OCI-LY3 (cell line): ENCODE measurements around the gene AGPAT3.

Experiments used
- H2AFZ ChIP-seq: fragments of 200-600, 300-600 bp; shearing (Covaris generic); 2 replicates; pipeline ENCODE4 v1.6.0; 2014; ENCODE audit warnings: antibody characterized with exemption, low read depth, low read length
- H3K27ac ChIP-seq: fragments of 200-600, 300-600 bp; sonication (generic); 2 replicates; pipeline ENCODE4 v1.5.1; 2014; ENCODE audit warnings: mild to moderate bottlenecking, low read length, moderate library complexity, mixed read lengths
- H3K27me3 ChIP-seq: fragments of 200-600, 300-600 bp; sonication (generic); 2 replicates; pipeline ENCODE4 v1.6.1; 2014; ENCODE audit warnings: low read depth, low read length, mixed read lengths
- H3K36me3 ChIP-seq: fragments of 200-600, 300-600 bp; sonication (generic); replicated peaks from 2 replicates; pipeline ENCODE3; 2014; ENCODE audit warnings: low read depth, low read length, mixed read lengths
- H3K4me1 ChIP-seq: fragments of 300-600, 200-600 bp; sonication (generic); 2 replicates; pipeline ENCODE4 v1.6.1; 2014; ENCODE audit warnings: low read length, mixed read lengths
- H3K4me2 ChIP-seq: fragments of 200-600, 300-600 bp; sonication (generic); 2 replicates; pipeline ENCODE4 v1.6.1; 2014; ENCODE audit warnings: low read length, mixed read lengths
- H3K4me3 ChIP-seq: fragments of 300-600, 200-600 bp; sonication (generic); 2 replicates; pipeline ENCODE4 v1.5.1; 2014; ENCODE audit warnings: antibody characterized with exemption, mild to moderate bottlenecking, low read length, moderate library complexity
- H3K79me2 ChIP-seq: fragments of 300-600, 200-600 bp; shearing (Covaris generic); 2 replicates; pipeline ENCODE4 v1.6.1; 2014; ENCODE audit warnings: mild to moderate bottlenecking, low read length, mixed read lengths
- H3K9ac ChIP-seq: fragments of 300-600, 200-600 bp; shearing (Covaris generic); 2 replicates; pipeline ENCODE4 v1.6.0; 2014; ENCODE audit warnings: mild to moderate bottlenecking, low read length, moderate library complexity
- H3K9me3 ChIP-seq: fragments of 200-600, 300-600 bp; shearing (Covaris generic); 2 replicates; pipeline ENCODE4 v1.6.1; 2014; ENCODE audit warnings: low read length, mixed read lengths; ENCODE audit not compliant: insufficient read depth
- H4K20me1 ChIP-seq: fragments of 200-600, 300-600 bp; sonication (generic); 2 replicates; pipeline ENCODE4 v1.6.1; 2016; ENCODE audit warnings: low read length, mixed read lengths; ENCODE audit not compliant: insufficient read depth
- EZH2phosphoT487 ChIP-seq: fragments of 200-600 bp; shearing (Covaris generic); IDR thresholded peaks from 2 replicates; pipeline ENCODE4 v1.6.1; 2018; ENCODE audit warnings: antibody characterized with exemption, mixed run types, low read depth
- TF ChIP-seq, protein P1 (sequence below): fragments of 200-600, 300-600 bp; sonication (generic); IDR thresholded peaks from 2 replicates; pipeline ENCODE4 v1.5.1; 2014; ENCODE audit warnings: antibody characterized with exemption, low read length, low read depth

The AGPAT3 gene

DNA sequence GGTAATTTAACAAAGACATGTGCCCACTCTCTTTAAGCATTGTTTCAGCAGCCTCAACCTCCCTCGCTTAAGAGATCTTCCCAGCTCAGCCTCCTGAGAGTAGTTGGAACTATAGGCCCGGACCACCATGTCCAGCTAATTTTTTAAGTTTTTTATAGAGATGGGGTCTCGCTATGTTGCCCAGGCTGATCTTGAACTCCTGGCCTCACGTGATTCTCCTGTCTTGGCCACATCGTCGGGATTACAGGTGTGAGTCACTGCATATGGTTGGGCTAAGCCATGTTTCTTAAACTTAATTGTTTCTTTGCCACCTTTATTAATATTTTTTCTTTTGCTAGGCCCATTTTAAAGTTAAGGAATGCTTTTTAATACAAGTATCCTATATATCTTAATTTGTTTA lies 18.6 kb upstream of the AGPAT3 start:
- no peak for TF ChIP-seq EZH2phosphoT487
- TF ChIP-seq, protein P1, sequence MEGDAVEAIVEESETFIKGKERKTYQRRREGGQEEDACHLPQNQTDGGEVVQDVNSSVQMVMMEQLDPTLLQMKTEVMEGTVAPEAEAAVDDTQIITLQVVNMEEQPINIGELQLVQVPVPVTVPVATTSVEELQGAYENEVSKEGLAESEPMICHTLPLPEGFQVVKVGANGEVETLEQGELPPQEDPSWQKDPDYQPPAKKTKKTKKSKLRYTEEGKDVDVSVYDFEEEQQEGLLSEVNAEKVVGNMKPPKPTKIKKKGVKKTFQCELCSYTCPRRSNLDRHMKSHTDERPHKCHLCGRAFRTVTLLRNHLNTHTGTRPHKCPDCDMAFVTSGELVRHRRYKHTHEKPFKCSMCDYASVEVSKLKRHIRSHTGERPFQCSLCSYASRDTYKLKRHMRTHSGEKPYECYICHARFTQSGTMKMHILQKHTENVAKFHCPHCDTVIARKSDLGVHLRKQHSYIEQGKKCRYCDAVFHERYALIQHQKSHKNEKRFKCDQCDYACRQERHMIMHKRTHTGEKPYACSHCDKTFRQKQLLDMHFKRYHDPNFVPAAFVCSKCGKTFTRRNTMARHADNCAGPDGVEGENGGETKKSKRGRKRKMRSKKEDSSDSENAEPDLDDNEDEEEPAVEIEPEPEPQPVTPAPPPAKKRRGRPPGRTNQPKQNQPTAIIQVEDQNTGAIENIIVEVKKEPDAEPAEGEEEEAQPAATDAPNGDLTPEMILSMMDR = no peak
- H3K36me3 ChIP-seq = no peaks in the 10 kb centered on the region

DNA sequence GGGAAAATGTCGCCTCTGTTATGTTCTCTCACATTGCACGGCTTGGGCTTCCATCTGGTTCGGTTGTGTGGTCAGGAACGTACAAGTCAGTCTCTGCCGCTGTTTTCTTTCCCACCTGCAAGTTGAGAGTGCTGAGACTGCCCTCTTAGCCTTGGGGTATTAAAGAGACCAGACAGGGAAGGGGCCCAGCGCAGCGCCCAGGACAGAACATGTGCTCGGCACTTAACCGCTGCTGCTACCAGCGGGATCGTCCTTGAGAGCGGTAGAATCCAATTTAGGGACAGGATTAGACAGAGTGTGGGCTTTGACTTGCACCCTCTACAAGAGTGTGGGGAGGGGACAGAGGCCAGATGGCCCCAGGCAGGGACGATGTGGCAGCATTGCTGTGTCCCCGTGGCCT lies 17.7 kb upstream of the AGPAT3 start:
- no peaks in the 10 kb centered on the region for H3K36me3 ChIP-seq

More for the DNA sequence above, 18.6 kb upstream of the AGPAT3 start:
- H3K79me2 ChIP-seq = no peaks in the 10 kb centered on the region
- no peaks in the 10 kb centered on the region for H4K20me1 ChIP-seq
- no peak overlapping the region for H2AFZ ChIP-seq
- H3K4me1 ChIP-seq = peaks cover 16% of the 10 kb centered on the region
- no peak overlapping the region for H3K4me3 ChIP-seq
- H3K27me3 ChIP-seq = no peaks in the 10 kb centered on the region
- no peak overlapping the region for H3K27ac ChIP-seq
- no peak overlapping the region for H3K9ac ChIP-seq
- peaks cover 8% of the 10 kb centered on the region; the same call in 1 of the 2 replicates for H3K9me3 ChIP-seq
- H3K4me2 ChIP-seq = no peak overlapping the region

DNA sequence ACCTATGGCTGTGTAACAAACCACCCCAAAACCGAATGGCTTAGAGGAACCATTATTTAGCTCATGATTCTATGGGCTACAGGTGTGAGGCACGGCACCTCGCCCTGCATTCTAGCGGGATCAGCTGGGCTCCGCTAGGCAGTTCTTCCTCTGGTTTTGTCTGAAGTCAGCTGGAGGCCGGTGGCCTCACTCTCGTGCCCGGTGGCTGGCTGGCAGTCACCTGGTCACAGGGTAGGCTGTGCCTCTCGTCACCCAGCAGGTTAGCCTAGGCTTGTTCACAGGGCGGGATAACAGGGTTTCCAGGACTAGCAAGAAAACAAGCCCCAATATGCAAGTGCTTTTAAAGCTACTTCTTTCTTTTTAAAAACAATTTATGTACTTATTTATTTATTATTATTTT lies 16.3 kb upstream of the AGPAT3 start:
- no peaks in the 10 kb centered on the region for H3K27me3 ChIP-seq
- H3K4me3 ChIP-seq = no peak overlapping the region
- no peaks in the 10 kb centered on the region for H4K20me1 ChIP-seq
- peaks cover 6% of the 10 kb centered on the region for H3K4me1 ChIP-seq
- no peak overlapping the region for H3K27ac ChIP-seq
- H2AFZ ChIP-seq = no peak overlapping the region
- no peaks in the 10 kb centered on the region for H3K79me2 ChIP-seq
- H3K36me3 ChIP-seq = no peaks in the 10 kb centered on the region
- TF ChIP-seq, protein P1 = no peak
- no peak for TF ChIP-seq EZH2phosphoT487
- H3K4me2 ChIP-seq = no peak overlapping the region
- no peak overlapping the region for H3K9ac ChIP-seq
- peaks cover 8% of the 10 kb centered on the region; the same call in 1 of the 2 replicates for H3K9me3 ChIP-seq

More for the DNA sequence above, 17.7 kb upstream of the AGPAT3 start:
- H3K4me1 ChIP-seq = peaks cover 12% of the 10 kb centered on the region
- H3K79me2 ChIP-seq = no peaks in the 10 kb centered on the region
- no peak overlapping the region for H3K27ac ChIP-seq
- H3K9ac ChIP-seq = no peak overlapping the region
- peaks cover 8% of the 10 kb centered on the region; the same call in 1 of the 2 replicates for H3K9me3 ChIP-seq
- TF ChIP-seq, protein P1 = no peak
- TF ChIP-seq EZH2phosphoT487 = no peak
- no peak overlapping the region for H3K4me3 ChIP-seq
- H4K20me1 ChIP-seq = no peaks in the 10 kb centered on the region
- H3K27me3 ChIP-seq = no peaks in the 10 kb centered on the region
- no peak overlapping the region for H2AFZ ChIP-seq
- no peak overlapping the region for H3K4me2 ChIP-seq

DNA sequence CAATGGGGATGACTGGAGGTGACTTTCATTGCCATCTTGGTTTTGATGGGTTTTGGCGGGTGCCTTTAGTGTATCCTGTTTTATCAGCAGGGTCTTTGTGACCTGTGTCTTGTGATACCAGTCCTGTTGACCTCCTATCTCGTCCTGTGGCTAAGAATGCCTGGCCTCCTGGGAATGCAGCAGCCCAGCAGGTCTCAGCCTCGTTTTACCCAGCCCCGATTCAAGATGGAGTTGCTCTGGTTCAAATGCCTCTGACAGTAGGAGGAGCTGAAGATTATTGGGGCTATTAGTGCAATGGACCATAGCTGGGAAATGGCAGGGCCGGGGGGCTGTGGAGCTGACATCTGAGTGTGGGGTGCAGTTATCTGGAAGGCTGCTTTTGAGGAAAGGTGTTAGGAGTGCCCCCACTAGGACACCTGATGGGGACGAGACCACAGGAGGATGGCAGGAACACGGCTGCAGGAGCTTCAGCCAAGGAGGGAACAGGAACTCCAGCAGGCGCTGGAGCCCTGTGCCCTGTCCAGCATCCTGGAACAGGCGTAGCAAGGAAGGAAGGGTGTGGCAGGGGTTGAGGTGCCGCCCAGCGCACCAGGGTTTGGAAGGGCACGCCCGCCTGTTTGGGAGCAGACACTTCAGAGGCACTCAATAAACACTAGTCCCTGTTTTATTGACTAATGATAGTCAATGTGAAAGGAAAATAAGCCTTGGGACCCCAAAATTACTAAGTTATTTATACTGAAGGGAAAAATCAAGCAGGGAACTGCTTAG lies 15.3 kb upstream of the AGPAT3 start:
- Histone ChIP-seq H3K27ac (no peak overlapping the region), H3K4me1 (peaks cover 16% of the 10 kb centered on the region), H3K79me2 (no peaks in the 10 kb centered on the region), H3K9ac (no peak overlapping the region), H3K4me3 (no peak overlapping the region), H3K4me2 (no peak overlapping the region), H3K27me3 (no peaks in the 10 kb centered on the region), H4K20me1 (no peaks in the 10 kb centered on the region), H3K36me3 (no peaks in the 10 kb centered on the region), H3K9me3 (peaks cover 8% of the 10 kb centered on the region; the same call in 1 of the 2 replicates), H2AFZ (no peak overlapping the region)
- TF ChIP-seq, protein P1 = no peak
- TF ChIP-seq EZH2phosphoT487 = no peak
